ENCODE measurements around the gene ANP32A. TPM values are rescaled to one million over a fixed set of nuclear protein-coding genes. Genes with fewer than 3 reads are reported as not detected.

ANP32A gene
- total and polyA plus RNA-seq, 9 of the 15 experiments (the other 6 are each of a cell fraction or from before 2014, with no cell fraction given) = 13.2 to 656 (median 210) TPM

- H3K9me3 ChIP-seq (replicated peaks; ENCODE audit: control insufficient read depth, insufficient read depth, low read depth, low read length) = no peaks in the 10 kb centered on the region
- H3K36me3 ChIP-seq (ENCODE audit: control insufficient read depth, insufficient read depth, low read length) = peaks cover 17% of the 10 kb centered on the region; the same call in 2 of the 3 replicates
- no peaks in the 10 kb centered on the region for H3K27me3 ChIP-seq (ENCODE audit: control insufficient read depth in 2 of 2, insufficient read depth in 2 of 2, low read length in 2 of 2)
- TSS peak; percentile 31 for BruUV-seq (replicated peaks)
- peaks cover 89% of the 10 kb centered on the region for H3K79me2 ChIP-seq (ENCODE audit: control insufficient read depth, insufficient read depth, low read length)
- FAIRE-seq (no peak), ATAC-seq (peak; percentile 4), DNase-seq (ENCODE audit: extremely low read depth in 1 of 4, low spot score in 3 of 4) (peak; percentile 51 to 67 (median 60))
- in situ Hi-C loops (cut with MboI) (no loop called here), intact Hi-C loops (cut with micrococcal nuclease) (no loop called here)
- H3K9ac ChIP-seq (ENCODE audit: insufficient read depth in 1 of 2, low read depth in 2 of 2, low read length in 2 of 2) = peak overlapping the region; percentile 96 to 98
- peak overlapping the region; percentile 63 for H3K4me3 ChIP-seq
- CTCF ChIA-PET (ENCODE audit: low intra/inter-chr PET ratio) = no interaction called here
- peaks cover 22 to 29% of the 10 kb centered on the region in 2 experiments for H3K4me1 ChIP-seq (replicated peaks in 1 of 2; ENCODE audit: control insufficient read depth in 2 of 2, insufficient read depth in 2 of 2, low read length in 2 of 2)
- H3K27ac ChIP-seq (ENCODE audit: extremely low read depth, low read depth, low read length) = peak overlapping the region; percentile 99
- H3K9me1 ChIP-seq (ENCODE audit: control insufficient read depth, insufficient read depth, low read length) = no peaks in the 10 kb centered on the region
- H4K20me1 ChIP-seq (replicated peaks; ENCODE audit: control insufficient read depth, insufficient read depth, low read length) = peaks cover 21% of the 10 kb centered on the region
- WGBS (ENCODE audit: insufficient coverage, low coverage, missing lambda C conversion rate) = under 1% methylated on average over 38 of the region's 68 CpGs
- POLR2A ChIA-PET = interaction anchor here (0.6 to 2.2 kb wide), 8 partner anchors 9 to 634 kb away, joined by 3 to 11 read pairs (median 3); partner anchors contain the start of gene RPLP1
- H2AFZ ChIP-seq (ENCODE audit: low read depth, low read length) = peak overlapping the region; percentile 74; the same call in 1 of the 2 replicates
- H3K4me2 ChIP-seq (ENCODE audit: insufficient read depth, low read length) = peak overlapping the region; percentile 77
- no peak for TF ChIP-seq ZNF584 (CRISPR knock-in tag; IDR thresholded peaks at IDR 0.05; ENCODE audit: low read depth)
- peak in 1 of 3 experiments; percentile 12 for TF ChIP-seq YY1 (IDR thresholded peaks at IDR 0.05; ENCODE audit: borderline replicate concordance in 1 of 3, control insufficient read depth in 1 of 3, extremely low read depth in 1 of 3, insufficient read depth in 3 of 3, insufficient read length in 1 of 3, insufficient replicate concordance in 2 of 3, low read depth in 1 of 3, low read length in 2 of 3)
- no peak for TF ChIP-seq ZNF239 (CRISPR knock-in tag; IDR thresholded peaks at IDR 0.05)
- TF ChIP-seq ETS1 (conservative IDR thresholded peaks at IDR 0.05; ENCODE audit: control insufficient read depth, low read depth, low read length) = no peak
- no peak for TF ChIP-seq SNAPC5 (CRISPR knock-in tag; IDR thresholded peaks at IDR 0.05)
- peak; percentile 68; the same call in 1 of the 2 replicates for TF ChIP-seq PHF8 (IDR thresholded peaks at IDR 0.05; ENCODE audit: borderline replicate concordance, low read length)
- TF ChIP-seq HCFC1 (IDR thresholded peaks at IDR 0.05; ENCODE audit: low read depth, low read length) = no peak
- TF ChIP-seq NEUROD1 (IDR thresholded peaks at IDR 0.05; ENCODE audit: borderline replicate concordance, low read depth, low read length, partially characterized antibody) = no peak
- no peak for TF ChIP-seq PBX2 (CRISPR knock-in tag; IDR thresholded peaks at IDR 0.05; ENCODE audit: low read depth)
- TF ChIP-seq PBX2 (tag; conservative IDR thresholded peaks at IDR 0.05; ENCODE audit: low read depth) = no peak
- TF ChIP-seq ATF2 (CRISPR knock-in tag; IDR thresholded peaks at IDR 0.05) = no peak
- peak; percentile 90 for TF ChIP-seq RBFOX2 (IDR thresholded peaks at IDR 0.05; ENCODE audit: low read depth, low read length)
These were observed 1.8 kb downstream of the ANP32A start for GRCh38 chr15:68818769-68819494.

All from K562 (cell line).